Keratinocyte (primary cell): Measurements from ENCODE around the gene CD300C. TPM values are rescaled to one million over a fixed set of nuclear protein-coding genes. Genes with fewer than 3 reads are reported as not detected.

Experiments used
- DNase-seq: peaks from one replicate; pipeline ENCODE4 v3.0.0-alpha.2; 2011; ENCODE audit warnings: low read depth, missing footprints, low spot score
- FAIRE-seq: peaks from 2 replicates; lab custom pipeline; 2011; peaks lifted over from hg19 to GRCh38; lab: Jason Lieb, UNC
- H2AFZ ChIP-seq: 2 replicates; pipeline ENCODE4 v1.6.0; 2012; ENCODE audit warnings: low read length, control low read depth, inconsistent platforms; ENCODE audit not compliant: control insufficient read depth
- H3K27ac ChIP-seq: 2 replicates; pipeline ENCODE4 v1.5.1; 2011; ENCODE audit warnings: low read length; ENCODE audit not compliant: control insufficient read depth, insufficient read depth
- H3K27me3 ChIP-seq: 3 replicates; pipeline ENCODE4 v1.6.0; 2011; ENCODE audit warnings: low read length; ENCODE audit not compliant: control insufficient read depth, insufficient read depth; ENCODE audit errors: extremely low read depth
- H3K36me3 ChIP-seq, 2 experiments: 2 replicates in 1 of 2; 3 replicates in 1 of 2; pipeline ENCODE4 v1.5.1; 2011; ENCODE audit warnings: low read length in 2 of 2, mild to moderate bottlenecking in 1 of 2; ENCODE audit not compliant: control insufficient read depth in 2 of 2, insufficient read depth in 2 of 2; ENCODE audit errors: extremely low read depth in 1 of 2
- H3K4me1 ChIP-seq: 3 replicates; pipeline ENCODE4 v1.5.1; 2011; ENCODE audit warnings: low read length; ENCODE audit not compliant: control insufficient read depth, insufficient read depth; ENCODE audit errors: extremely low read depth
- H3K4me2 ChIP-seq: 3 replicates; pipeline ENCODE4 v1.6.0; 2011; ENCODE audit warnings: low read depth, low read length; ENCODE audit not compliant: control insufficient read depth, insufficient read depth; ENCODE audit errors: extremely low read depth
- H3K4me3 ChIP-seq, 3 experiments: fragments of 200-600 bp in 1 of 3; sonication (generic) in 1 of 3; 2 replicates in 2 of 3; 3 replicates in 1 of 3; pipeline ENCODE4 v1.5.1; 2011 to 2016; ENCODE audit warnings: low read length in 3 of 3, mild to moderate bottlenecking in 3 of 3, control low read depth in 2 of 3, inconsistent platforms in 1 of 3, low read depth in 1 of 3, mixed read lengths in 1 of 3, mixed run types in 1 of 3, moderate library complexity in 1 of 3; ENCODE audit not compliant: control insufficient read depth in 2 of 3, insufficient read depth in 2 of 3; ENCODE audit errors: extremely low read depth in 1 of 3
- H3K79me2 ChIP-seq: 2 replicates; pipeline ENCODE4 v1.6.0; 2012; ENCODE audit warnings: low read length; ENCODE audit not compliant: control insufficient read depth, insufficient read depth
- H3K9ac ChIP-seq: 3 replicates; pipeline ENCODE4 v1.6.0; 2011; ENCODE audit warnings: low read length; ENCODE audit not compliant: control insufficient read depth, insufficient read depth; ENCODE audit errors: extremely low read depth
- H3K9me1 ChIP-seq: 3 replicates; pipeline ENCODE4 v1.6.0; 2011; ENCODE audit warnings: low read length; ENCODE audit not compliant: control insufficient read depth, insufficient read depth; ENCODE audit errors: extremely low read depth
- H3K9me3 ChIP-seq: 2 replicates; pipeline ENCODE4 v1.5.1; 2012; ENCODE audit warnings: low read depth, low read length; ENCODE audit not compliant: control insufficient read depth
- H4K20me1 ChIP-seq: 3 replicates; pipeline ENCODE4 v1.6.0; 2011; ENCODE audit warnings: low read length; ENCODE audit not compliant: control insufficient read depth, insufficient read depth; ENCODE audit errors: extremely low read depth
- EZH2 ChIP-seq: IDR thresholded peaks from one replicate; pipeline ENCODE4 v1.6.1; 2012; ENCODE audit warnings: inconsistent platforms, mild to moderate bottlenecking, low read length, moderate library complexity
- dilution Hi-C: fragments of 300-500 bp; cut with MboI; formaldehyde crosslinking; loops from one replicate; pipeline ENCODE4 v1.7.0; 2020; ENCODE audit warnings: low sequenced_read_pairs; ENCODE audit not compliant: extremely low pct_ligation_motif_present
- polyA plus RNA-seq, 5 experiments: library from polyadenylated mRNA; depleted of rRNA in 3 of 5; stranded (reverse) in 3 of 5; stranded (forward) in 1 of 5; unstranded in 1 of 5; fragments of >200 nt; gene quantifications; 1 replicate in 1 of 5; 2 replicates in 3 of 5; 3 replicates in 1 of 5; pipeline versions ENCODE4 v1.2.1 to v1.2.3, GENCODE V29; 2011 to 2012; ENCODE audit warnings: missing spikeins in 2 of 5, low read depth in 1 of 5, low replicate concordance in 1 of 5
- TF ChIP-seq, protein P1 (sequence below), 3 experiments: IDR thresholded peaks in 1 of 3; conservative IDR thresholded peaks in 1 of 3; optimal IDR thresholded peaks in 1 of 3; 2 replicates in 2 of 3; 3 replicates in 1 of 3; pipeline versions ENCODE3 to v1.5.1; 2011; ENCODE audit warnings: low read length in 3 of 3, mild to moderate bottlenecking in 3 of 3, moderate library complexity in 2 of 3, control low read depth in 1 of 3, inconsistent platforms in 1 of 3; ENCODE audit not compliant: insufficient read depth in 2 of 3; ENCODE audit errors: extremely low read depth in 1 of 3

The CD300C gene
- polyA plus RNA-seq, 1 donor (not counting 4 experiments of a cell fraction or from before 2014, with no cell fraction given), result not detected

DNA sequence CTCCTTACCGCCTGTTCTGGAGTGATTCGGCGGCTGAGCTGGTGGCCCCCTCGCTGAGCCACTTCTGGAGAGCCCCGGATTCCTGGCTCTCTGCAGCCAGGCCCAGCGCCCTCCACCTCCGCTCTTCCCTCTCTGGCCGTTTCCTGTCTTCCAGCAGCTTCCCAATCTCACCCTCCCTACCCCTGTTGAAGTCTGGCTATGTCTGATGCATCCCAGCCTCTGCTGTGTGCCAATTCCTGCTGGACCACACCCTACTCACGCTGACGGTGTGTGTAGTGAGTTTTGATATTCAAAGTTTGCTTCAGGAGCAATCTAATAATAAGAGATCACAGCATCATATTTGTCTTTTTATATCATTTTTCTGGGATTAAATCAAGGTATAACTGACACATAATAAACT is 36.7 kb upstream of the CD300C start:
- Histone ChIP-seq H3K36me3 (no peaks in the 10 kb centered on the region), H3K27me3 (peaks cover 4% of the 10 kb centered on the region), H3K27ac (no peak overlapping the region), H3K4me2 (no peak overlapping the region), H3K9me3 (peaks cover 4% of the 10 kb centered on the region), H2AFZ (no peak overlapping the region), H4K20me1 (no peaks in the 10 kb centered on the region), H3K9ac (no peak overlapping the region), H3K79me2 (no peaks in the 10 kb centered on the region), H3K4me3 (no peak overlapping the region), H3K9me1 (no peaks in the 10 kb centered on the region), H3K4me1 (no peaks in the 10 kb centered on the region)
- no peak for TF ChIP-seq EZH2
- TF ChIP-seq, protein P1, sequence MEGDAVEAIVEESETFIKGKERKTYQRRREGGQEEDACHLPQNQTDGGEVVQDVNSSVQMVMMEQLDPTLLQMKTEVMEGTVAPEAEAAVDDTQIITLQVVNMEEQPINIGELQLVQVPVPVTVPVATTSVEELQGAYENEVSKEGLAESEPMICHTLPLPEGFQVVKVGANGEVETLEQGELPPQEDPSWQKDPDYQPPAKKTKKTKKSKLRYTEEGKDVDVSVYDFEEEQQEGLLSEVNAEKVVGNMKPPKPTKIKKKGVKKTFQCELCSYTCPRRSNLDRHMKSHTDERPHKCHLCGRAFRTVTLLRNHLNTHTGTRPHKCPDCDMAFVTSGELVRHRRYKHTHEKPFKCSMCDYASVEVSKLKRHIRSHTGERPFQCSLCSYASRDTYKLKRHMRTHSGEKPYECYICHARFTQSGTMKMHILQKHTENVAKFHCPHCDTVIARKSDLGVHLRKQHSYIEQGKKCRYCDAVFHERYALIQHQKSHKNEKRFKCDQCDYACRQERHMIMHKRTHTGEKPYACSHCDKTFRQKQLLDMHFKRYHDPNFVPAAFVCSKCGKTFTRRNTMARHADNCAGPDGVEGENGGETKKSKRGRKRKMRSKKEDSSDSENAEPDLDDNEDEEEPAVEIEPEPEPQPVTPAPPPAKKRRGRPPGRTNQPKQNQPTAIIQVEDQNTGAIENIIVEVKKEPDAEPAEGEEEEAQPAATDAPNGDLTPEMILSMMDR (optimal IDR thresholded peaks at IDR 0.05 in 1 of 3, IDR thresholded peaks at IDR 0.05 in 1 of 3, conservative IDR thresholded peaks at IDR 0.05 in 1 of 3; ENCODE audit: extremely low read depth in 1 of 3, insufficient read depth in 2 of 3, low read length in 3 of 3), result no peak
- dilution Hi-C loops, result no loop called here
- DNase-seq (no peak), FAIRE-seq (no peak)

DNA sequence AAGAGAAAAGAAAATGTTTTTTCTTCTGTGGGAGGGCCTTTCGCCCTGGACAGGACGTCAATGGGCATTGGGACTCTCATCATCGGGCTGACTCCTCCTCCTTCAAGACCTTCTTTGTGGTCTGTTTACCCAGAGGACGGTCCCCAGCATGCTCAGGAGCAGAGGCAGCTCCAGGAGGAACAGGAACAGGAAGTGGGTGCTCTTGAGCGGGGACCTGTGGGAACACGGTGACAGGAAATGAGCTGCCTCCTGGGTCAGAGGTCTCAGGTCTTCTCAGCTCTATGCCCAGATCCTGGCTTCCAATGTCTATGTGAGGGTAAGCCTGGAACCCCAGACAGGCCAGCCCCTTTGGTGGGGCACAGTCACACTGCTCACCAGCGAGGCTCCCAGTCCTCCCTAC is 34.0 kb upstream of the CD300C start:
- no peaks in the 10 kb centered on the region for H3K79me2 ChIP-seq

More for the DNA sequence above, 34.0 kb upstream of the CD300C start:
- H3K9ac ChIP-seq, result no peak overlapping the region
- no peaks in the 10 kb centered on the region for H3K36me3 ChIP-seq
- TF ChIP-seq, protein P1 (optimal IDR thresholded peaks at IDR 0.05 in 1 of 3, IDR thresholded peaks at IDR 0.05 in 1 of 3, conservative IDR thresholded peaks at IDR 0.05 in 1 of 3; ENCODE audit: extremely low read depth in 1 of 3, insufficient read depth in 2 of 3, low read length in 3 of 3), result no peak
- no peak for TF ChIP-seq EZH2
- no peak overlapping the region for H3K4me3 ChIP-seq
- H3K27ac ChIP-seq, result no peak overlapping the region
- no peaks in the 10 kb centered on the region for H4K20me1 ChIP-seq
- dilution Hi-C loops, result no loop called here
- peaks cover 5% of the 10 kb centered on the region for H3K27me3 ChIP-seq
- no peaks in the 10 kb centered on the region for H3K4me1 ChIP-seq
- no peak overlapping the region for H2AFZ ChIP-seq
- no peak for DNase-seq
- FAIRE-seq, result no peak
- H3K9me1 ChIP-seq, result no peaks in the 10 kb centered on the region
- H3K9me3 ChIP-seq, result peaks cover 4% of the 10 kb centered on the region
- no peak overlapping the region for H3K4me2 ChIP-seq
